ENCODE measurements around the gene FANCE.

The FANCE gene

DNA sequence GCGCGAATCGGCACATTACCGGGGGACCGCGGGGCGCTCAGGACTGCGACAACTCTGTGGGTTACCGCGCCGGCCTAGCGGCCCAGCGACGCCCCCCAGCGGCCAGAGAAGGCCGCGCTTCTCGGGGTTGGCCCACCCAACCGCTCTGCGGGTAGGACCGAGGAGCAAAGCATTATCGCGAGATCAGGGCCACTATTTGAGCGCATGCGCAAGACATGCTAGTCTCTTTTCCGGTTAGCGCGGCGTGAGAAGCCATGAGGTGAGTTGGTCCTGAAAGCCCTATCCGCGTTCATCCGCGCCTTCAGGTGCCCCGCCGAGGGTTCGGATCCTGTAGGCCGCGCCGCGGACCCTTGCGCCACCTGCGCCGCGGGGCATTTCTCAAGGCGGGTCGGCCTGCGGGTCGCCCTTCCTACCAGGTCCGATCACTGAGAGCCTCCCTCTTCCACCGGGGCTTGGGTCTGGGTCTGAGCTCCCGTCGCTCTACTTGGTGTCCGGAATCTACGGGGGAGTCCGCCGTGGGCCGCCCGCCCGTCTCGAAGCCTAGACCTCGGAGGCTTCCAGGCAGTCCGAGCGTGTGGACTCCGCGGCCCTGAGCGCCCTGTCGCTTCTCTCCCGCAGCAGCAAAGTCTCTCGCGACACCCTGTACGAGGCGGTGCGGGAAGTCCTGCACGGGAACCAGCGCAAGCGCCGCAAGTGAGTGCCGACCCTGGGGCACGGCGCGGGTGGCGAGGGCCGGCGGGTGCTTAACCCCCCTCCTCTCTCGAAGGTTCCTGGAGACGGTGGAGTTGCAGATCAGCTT lies 16.2 kb downstream of the FANCE start, which contains the start of gene RPL10A:
Gene RPL10A, plus strand, starts transcription at position 221 of the 799 bp plus-strand sequence. Its CDS starts 34 bp downstream, at position 255.
- peak; percentile 97 for DNase-seq (ENCODE audit: low read depth)

- DNase-seq (ENCODE audit: low read depth): no peak
These were observed 17.0 kb downstream of the FANCE start for GRCh38 chr6:35468980-35469750.

GRCh38 chr6:35469751-35470662 lies 17.9 kb downstream of the FANCE start:
- peak; percentile 45 for DNase-seq (ENCODE audit: low read depth)

- no peak for DNase-seq (ENCODE audit: low read depth)
These were observed 18.6 kb downstream of the FANCE start for GRCh38 chr6:35470663-35471120.

- peak; percentile 40 for DNase-seq (ENCODE audit: low read depth)
These were observed 19.8 kb downstream of the FANCE start for GRCh38 chr6:35471836-35472345.

DNA sequence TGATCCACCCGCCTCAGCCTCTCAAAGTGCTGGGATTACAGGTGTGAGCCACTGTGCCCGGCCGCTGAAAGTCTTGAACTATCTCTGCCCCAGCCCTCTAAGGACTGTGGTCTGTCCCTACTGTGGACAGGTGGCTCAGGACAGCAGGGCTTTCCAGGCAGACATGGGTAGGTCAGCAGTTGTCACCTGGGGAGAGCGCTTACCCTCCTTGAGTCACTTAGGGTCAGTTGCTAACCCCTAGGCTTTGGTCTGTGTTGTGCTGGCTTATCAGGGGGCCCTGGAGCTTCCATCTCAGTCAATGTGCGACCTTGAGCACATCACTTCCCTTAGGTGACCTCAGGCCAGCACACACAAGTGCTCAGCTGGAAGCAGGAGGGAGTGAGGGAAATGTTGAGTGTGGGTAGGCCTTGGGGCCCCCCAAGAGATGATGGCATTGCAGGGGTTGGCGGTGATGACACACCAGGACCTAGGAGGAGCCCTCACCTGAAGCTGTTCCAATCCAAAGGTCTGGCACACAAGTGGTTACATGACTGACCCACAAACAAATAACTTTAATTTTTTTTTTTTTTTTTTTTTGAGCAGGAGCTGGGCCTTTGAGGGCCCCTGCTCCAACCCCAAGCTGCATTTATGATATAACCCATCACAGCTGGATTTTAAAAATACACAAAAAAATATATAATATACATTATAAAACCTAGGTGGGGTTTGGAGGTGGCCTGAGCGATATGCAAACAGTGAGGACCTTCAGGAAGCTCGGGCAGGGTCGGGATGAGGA lies 21.1 kb downstream of the FANCE start:
- no peak for DNase-seq (ENCODE audit: low read depth)

GRCh38 chr6:35473850-35474130 lies 21.7 kb downstream of the FANCE start:
- DNase-seq (ENCODE audit: low read depth): no peak

DNA sequence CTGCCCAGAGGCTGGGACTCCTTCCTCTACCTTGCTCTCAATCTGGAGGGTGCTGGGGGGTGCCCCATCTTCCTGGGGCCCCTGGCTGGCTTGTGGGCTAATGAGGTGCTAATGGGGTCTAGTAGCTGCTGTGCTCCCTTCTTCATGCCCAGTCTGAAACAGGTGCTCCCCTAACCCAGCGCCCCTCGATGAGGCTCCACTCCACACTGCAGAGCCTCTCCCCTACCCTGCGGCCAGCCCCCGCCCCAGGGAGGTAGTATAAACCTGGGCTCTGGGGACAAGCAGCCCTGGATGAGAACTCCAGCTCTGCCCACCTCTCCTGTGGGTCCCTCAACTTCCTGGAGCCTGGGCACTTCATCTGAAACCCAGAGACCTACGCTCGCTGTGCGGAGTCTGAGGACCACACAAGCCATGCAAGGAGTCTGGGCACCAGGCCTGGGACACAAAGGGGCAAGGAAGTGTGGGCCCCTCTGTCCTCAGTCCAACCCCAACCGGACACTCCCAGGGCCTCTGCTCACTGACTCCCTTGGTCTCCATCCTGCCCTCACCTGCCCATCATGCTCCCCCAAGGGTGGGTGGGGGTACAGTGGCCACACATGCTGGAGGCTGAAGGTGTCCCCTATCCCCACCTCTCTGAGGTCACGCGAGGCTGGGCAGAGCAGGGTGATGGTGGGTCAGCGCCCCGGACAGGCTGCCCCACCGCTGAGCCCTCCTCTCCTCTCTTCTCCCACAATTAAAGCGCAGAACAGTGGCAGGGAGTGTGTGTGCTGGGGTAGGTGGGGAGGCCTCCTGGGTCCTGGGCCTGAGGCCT lies 22.2 kb downstream of the FANCE start:
- DNase-seq (ENCODE audit: low read depth): no peak

DNA sequence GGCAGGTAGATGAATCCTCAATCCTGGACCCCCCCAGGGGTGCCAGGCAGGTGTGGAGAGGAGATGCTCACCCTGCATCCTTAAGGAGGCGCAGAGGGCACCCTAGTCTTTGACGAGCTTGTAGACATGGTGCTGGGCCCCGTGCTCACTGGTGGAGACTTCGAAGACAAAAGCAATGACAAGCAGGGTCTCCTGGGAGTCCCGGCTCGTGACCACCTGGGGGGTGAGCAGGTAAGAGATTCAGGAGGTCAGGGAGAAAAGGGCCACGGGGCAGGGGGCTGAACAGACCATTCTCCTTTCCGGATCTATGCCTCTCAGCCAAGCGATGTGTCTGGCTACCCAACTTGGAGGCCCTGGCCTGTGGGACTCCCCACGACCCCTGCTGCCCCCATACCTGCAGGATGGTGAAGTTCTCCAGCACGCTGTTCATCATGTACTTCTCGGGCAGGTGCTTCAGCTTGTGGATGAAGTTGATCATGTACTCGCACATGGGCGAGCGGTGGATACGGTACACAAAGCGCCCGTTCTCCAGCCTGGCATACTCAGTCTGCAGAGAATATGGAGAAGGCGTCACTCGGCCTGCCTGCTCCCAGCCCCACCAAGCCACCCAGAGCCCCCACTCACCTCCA lies 22.9 kb downstream of the FANCE start:
- no peak for DNase-seq (ENCODE audit: low read depth)

GRCh38 chr6:35475573-35475972 lies 23.4 kb downstream of the FANCE start:
- no peak for DNase-seq (ENCODE audit: low read depth)

GRCh38 chr6:35476004-35476403 lies 23.9 kb downstream of the FANCE start:
- DNase-seq (ENCODE audit: low read depth): no peak

- no peak for DNase-seq (ENCODE audit: low read depth)
These were observed 24.9 kb downstream of the FANCE start for GRCh38 chr6:35477028-35477427.

GRCh38 chr6:35477551-35478179 lies 25.5 kb downstream of the FANCE start:
- DNase-seq (ENCODE audit: low read depth): no peak

GRCh38 chr6:35478259-35478658 lies 26.1 kb downstream of the FANCE start:
- DNase-seq (ENCODE audit: low read depth): no peak

- DNase-seq (ENCODE audit: low read depth): no peak
These were observed 28.0 kb downstream of the FANCE start for GRCh38 chr6:35480176-35480575.

- no peak for DNase-seq (ENCODE audit: low read depth)
These were observed 29.1 kb downstream of the FANCE start for GRCh38 chr6:35481226-35481625.

DNA sequence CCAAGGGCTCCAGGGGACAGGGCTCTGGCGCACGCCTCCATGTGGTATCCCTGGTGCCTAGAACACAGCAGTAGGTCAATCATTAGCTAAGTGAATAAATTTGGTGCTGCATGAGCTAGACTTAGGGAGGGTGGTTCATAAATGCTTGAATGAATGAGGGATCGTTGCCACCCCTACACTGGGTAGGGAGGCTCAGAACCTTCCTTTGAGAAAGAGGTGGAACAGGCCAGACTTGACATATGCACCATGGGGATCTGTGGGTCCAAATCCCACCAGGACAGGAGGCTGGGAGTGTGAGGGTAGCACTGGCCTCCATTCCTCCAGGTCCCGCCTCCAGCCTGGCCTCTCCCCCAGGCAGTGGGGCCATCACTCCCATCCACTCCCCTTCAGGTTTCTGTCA lies 30.9 kb downstream of the FANCE start:
- no peak for DNase-seq (ENCODE audit: low read depth)

GRCh38 chr6:35483490-35483889 lies 31.4 kb downstream of the FANCE start:
- no peak for DNase-seq (ENCODE audit: low read depth)

DNA sequence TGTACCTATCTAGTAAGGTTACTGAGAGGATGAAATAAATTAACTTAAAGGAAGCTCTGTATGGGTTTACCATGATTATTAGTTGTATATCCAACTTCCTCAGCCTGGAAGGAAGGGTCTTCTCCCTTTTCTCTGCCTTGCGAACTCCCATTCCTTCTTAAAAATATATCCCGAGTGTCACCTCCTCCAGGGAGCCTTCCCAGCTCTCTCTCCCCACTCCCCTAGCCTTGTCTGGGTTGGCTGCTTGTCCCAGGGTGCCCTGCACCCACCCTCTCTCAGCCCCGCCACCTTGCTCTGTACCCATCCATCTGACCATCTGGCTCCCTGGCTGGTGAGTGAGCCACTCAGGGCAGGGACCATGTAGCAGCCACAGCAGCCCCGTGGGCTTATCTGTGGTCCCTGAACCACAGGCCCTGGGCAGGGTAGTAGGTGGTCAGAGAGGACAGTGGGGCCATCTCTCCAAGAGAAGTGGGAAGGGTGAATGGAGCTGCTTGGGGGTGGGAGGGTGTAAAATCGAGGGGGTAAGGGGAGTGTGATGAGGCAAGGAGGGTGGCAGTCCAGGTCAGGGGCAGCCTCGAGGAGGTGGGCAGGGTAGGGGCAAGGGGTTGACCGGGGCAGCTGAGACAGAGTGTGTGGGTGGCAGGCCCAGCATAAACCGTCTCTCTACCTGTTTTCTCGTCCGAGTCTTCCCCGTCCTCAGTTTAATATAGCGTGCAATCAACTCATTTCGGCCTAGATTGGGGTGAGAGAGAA lies 31.9 kb downstream of the FANCE start:
- DNase-seq (ENCODE audit: low read depth): no peak
